NCI-H524 (cell line): ENCODE results near the gene LRP5.
A peak's percentile ranks its signal among the peaks of the same experiment; 100 is the strongest.
"Not testable (repeated sequence)": the region's sequence is repeated elsewhere in the genome, so short reads cannot be mapped to it uniquely, and the experiment has no call there.

Source experiments
- DNase-seq, 2 experiments: peaks; one replicate each; lab custom pipeline; 2025; lab: John Stamatoyannopoulos, UW

LRP5 gene

GRCh38 chr11:68282141-68282860, 30.1 kb upstream of the LRP5 start:
- DNase-seq = no peak

GRCh38 chr11:68282861-68283230, 29.5 kb upstream of the LRP5 start:
- DNase-seq = no peak

- DNase-seq = not testable (repeated sequence)
These were observed 27.8 kb upstream of the LRP5 start for GRCh38 chr11:68284588-68284987.

GRCh38 chr11:68287419-68287818, 25.0 kb upstream of the LRP5 start:
- DNase-seq = no peak

GRCh38 chr11:68289456-68289855, 22.9 kb upstream of the LRP5 start:
- no peak for DNase-seq

- DNase-seq = no peak
These were observed 18.7 kb upstream of the LRP5 start for GRCh38 chr11:68293708-68294107.

GRCh38 chr11:68295271-68295670, 17.1 kb upstream of the LRP5 start:
- DNase-seq = no peak

- no peak for DNase-seq
These were observed 16.5 kb upstream of the LRP5 start for GRCh38 chr11:68295940-68296339.

GRCh38 chr11:68296344-68297051, 15.9 kb upstream of the LRP5 start:
- DNase-seq = no peak

GRCh38 chr11:68297052-68297378, 15.4 kb upstream of the LRP5 start:
- no peak for DNase-seq

GRCh38 chr11:68297494-68297811, 14.9 kb upstream of the LRP5 start:
- DNase-seq = no peak

GRCh38 chr11:68297812-68298658, 14.4 kb upstream of the LRP5 start:
- DNase-seq = peak; percentile 11 to 42

- no peak for DNase-seq
These were observed 13.5 kb upstream of the LRP5 start for GRCh38 chr11:68298659-68299516.

GRCh38 chr11:68299517-68299879, 12.9 kb upstream of the LRP5 start:
- DNase-seq = not testable (repeated sequence)

- no peak for DNase-seq
These were observed 12.1 kb upstream of the LRP5 start for GRCh38 chr11:68300076-68300830.

- no peak for DNase-seq
These were observed 10.1 kb upstream of the LRP5 start for GRCh38 chr11:68302256-68302655.

GRCh38 chr11:68302670-68303069, 9.7 kb upstream of the LRP5 start:
- DNase-seq = peak; percentile 52 to 80

- no peak for DNase-seq
These were observed 9.3 kb upstream of the LRP5 start for GRCh38 chr11:68303083-68303482.

- DNase-seq = no peak
These were observed 8.2 kb upstream of the LRP5 start for GRCh38 chr11:68303982-68304780.

- DNase-seq = no peak
These were observed 5.8 kb upstream of the LRP5 start for GRCh38 chr11:68306636-68307035.

- DNase-seq = no peak
These were observed 4.3 kb upstream of the LRP5 start for GRCh38 chr11:68308068-68308467.
